NCI-H1436 treated with DMSO at 0.1 percent for 48 hours (cell line): ENCODE measurements around the gene AGAP4.
"Not testable (repeated sequence)": the region's sequence is repeated elsewhere in the genome, so short reads cannot be mapped to it uniquely, and the experiment has no call there.

ENCODE experiments used
- DNase-seq: peaks from one replicate; lab custom pipeline; 2025; lab: John Stamatoyannopoulos, UW

The AGAP4 gene

DNA sequence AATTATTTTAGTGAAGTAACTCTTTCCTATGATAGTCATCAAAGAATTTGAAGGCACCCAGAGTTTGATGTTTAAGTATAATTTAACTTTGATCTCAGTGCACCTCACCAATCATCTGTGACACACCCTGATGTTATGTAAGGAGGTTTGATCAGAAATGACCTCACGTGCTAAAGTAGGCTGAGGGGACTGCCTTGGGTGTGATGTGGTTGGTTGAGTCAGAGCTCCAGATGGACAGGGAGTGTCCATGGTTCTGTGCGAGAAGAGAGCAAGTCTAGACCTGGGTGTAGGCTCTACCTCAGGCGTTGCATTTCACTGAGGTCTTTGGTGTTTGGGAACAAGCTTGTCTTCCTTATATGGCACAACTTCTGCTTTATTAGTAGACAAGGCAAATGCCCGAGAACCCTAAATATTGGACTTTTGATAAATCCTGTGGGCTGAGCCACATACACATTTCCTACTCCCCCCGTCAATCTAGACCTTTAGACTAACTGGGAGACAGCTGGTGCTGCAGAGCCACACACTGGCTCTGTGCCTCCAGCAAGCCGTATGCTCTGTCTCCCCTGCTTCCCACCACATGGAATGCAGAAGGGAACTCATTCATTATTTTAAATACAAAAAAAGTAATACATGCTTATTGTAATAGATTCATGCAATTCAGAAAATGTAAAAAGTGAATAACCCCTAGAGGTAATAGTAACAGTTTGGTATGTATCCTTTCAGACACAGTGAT is 56.4 kb downstream of the AGAP4 start:
- not testable (repeated sequence) for DNase-seq

DNA sequence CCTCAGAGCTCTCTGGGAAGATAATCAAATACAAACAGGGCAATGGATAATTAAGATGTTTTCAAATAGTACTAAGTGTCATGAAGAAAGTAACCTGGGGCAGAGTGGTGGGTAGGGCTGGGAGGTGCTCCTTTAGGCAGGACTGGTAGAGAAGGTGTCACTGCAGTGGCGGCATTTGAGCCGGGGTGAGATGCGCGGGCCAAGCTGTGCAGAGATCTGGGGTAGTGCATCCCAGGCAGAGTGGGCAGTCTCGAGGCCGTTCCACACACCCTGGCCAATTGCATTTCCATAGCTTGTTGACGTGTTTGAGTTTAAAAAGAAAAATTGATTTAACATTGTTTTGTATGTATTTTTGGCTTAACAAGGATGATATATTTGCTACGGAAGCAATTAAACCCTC is 57.3 kb downstream of the AGAP4 start:
- DNase-seq = not testable (repeated sequence)

DNA sequence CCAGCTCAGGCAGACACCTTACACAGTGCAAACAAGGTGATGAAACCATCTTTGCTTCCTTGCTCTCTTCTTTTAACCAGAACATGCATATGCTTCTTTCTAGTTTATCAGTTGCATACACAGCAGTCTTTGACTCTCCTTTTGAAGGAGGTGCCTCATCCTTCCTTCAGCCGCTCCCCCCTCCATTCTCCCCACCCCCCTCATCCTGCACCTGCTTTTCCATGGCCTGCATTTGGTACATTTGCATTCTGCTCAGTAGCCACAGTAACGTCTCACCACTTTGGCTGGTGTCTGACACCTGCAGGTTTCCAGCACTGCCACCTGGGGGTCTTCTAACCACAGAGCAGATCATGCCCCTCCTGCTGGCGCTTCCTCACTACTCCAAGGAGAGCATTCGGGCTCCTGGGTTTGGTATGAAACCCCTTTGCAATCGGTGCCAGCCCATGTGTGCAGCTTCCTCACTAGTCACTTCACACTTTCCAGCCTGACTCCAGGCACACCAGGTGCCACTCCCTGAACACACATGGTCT is 60.0 kb downstream of the AGAP4 start:
- DNase-seq = not testable (repeated sequence)

DNA sequence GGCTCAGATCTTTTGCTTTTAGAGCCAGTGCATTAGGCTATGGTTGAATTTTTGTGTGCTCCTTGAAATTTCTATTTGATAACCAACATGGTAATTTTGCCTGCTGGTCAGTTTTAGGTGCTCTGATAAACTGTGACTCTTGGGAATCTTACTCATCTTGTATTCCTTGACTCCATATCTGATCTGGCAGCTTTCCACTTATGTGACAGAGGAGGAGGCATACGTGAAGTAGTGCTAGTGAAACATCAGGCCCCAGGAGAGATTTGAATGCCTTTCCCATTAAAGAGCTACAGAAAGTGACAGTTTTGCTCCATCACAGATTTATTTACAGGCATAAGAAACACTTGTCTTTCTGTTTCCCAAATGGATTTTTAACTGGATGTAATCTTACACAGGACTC is 61.1 kb downstream of the AGAP4 start:
- not testable (repeated sequence) for DNase-seq
